Suppressor macrophage treated with lipopolysaccharide for 4 hours (primary cell): ENCODE measurements around the gene AK3.

Experiments
- DNase-seq: peaks from one replicate; pipeline ENCODE4 v3.0.0-alpha.2; 2020

AK3 gene

DNA sequence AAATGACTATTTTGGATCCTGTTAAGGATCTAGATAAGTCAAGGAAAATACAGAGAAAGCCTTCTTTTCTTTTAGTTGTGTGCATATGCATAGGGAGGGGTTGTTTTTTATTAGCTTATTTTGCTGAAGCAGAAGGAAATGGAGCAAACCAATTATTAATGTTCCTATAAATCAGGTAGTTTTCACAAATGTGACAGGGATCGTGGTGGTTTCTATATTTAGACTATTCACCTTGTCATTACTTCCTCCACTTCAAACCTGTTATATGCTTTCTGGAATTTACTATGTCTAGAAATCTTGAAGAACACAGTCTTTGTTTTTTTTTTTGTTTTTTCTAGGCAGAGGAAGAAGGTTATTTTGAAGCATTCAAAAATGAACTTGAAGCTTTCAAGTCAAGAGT, 39.5 kb downstream of the AK3 start:
- DNase-seq = no peak

DNA sequence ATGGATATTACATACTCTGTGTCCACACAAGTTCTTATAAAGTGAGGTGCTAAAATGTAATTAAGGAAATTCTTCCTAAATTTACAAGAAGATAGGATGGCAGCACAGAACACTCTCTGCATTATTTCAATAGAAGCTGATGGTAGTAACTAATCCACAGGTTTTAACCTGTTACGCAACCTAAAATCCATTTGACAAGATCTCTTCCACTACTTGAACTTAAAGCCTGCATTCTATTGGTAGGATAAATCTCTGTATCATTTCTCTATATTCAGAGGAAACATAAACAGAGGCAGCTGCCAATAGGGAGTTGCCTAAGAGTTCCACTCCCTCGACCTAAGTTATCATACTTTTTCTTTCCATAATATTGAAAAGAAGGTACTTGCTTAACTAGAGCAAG, 40.1 kb downstream of the AK3 start:
- no peak for DNase-seq

GRCh38 chr9:4700091-4700490, 40.9 kb downstream of the AK3 start:
- DNase-seq = no peak

DNA sequence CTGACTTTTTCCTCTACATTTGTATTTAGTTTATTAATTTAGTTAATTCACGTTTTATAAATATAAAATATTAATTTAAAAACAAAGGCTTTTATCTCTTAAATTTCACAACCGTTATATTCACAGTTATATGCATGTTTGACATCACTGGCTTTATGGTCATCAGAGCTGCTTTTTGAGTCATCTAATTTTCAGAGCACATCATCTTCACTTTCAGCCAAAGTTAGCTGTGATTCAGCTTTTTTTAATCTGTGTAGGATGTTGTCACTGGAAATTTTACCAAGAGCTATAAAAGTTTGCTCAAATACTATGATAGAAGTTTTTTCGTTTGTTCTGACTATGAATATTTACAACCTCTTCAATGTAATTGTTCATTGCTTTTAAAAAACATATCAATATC, 49.2 kb downstream of the AK3 start:
- peak; percentile 18 for DNase-seq

DNA sequence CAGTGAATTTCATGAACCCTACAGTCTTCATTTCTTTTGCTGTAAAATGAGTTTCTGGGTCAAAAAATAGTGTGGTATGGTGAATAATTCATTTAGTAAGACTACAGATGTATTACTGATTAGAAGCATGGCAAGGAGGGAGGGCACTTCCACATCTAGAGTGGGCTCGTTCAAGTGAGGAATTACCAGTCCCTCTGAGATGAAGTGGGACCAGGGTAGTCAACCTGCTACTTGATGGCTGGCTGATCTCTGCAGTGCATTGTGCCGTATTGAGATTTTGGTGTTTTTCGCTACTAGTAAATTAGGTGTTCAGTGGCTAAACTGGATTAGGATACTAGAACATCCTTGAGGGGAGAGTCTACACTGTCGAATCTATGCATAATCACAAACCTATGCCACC, 50.9 kb downstream of the AK3 start:
- DNase-seq = no peak

DNA sequence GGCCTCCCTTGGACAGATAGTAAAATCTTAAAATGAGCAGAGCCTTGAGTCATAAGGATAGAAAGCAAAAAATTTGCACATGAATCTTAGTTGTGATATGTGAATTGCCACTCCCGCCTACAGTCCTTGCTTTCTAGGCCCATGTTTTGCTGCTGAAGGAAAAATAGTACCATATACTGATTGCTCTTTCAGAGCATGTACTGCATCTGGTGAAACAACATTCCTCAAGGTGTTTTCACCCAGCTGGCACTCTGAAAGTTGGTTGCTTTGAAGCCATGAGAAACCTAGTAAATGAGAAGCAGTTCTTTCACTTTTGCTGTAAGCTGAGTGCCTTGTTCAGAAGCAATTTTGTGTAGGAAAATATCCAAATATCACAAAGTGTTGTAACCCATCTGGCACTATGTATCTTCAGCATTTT, 51.3 kb downstream of the AK3 start:
- no peak for DNase-seq

DNA sequence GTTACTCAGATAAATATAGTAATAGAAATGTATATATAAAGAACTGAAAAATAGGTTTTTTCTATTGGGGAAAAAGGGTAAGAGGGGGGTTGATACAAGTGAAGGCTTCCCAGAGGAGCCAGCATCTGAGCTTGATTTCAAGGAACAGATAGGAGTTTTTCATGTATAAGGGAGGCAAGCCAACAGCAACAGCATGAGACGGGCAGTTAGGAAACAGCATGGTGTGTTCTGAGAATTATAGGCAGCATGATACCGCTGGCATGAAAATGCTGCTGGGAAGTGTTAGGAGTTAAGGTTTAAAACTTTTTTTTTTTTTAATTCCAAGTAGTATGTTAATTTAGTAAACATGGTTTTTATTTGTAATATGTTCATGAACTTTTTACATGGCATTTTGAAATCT, 52.0 kb downstream of the AK3 start:
- no peak for DNase-seq

GRCh38 chr9:4686584-4686983, 54.4 kb downstream of the AK3 start:
- DNase-seq = no peak

DNA sequence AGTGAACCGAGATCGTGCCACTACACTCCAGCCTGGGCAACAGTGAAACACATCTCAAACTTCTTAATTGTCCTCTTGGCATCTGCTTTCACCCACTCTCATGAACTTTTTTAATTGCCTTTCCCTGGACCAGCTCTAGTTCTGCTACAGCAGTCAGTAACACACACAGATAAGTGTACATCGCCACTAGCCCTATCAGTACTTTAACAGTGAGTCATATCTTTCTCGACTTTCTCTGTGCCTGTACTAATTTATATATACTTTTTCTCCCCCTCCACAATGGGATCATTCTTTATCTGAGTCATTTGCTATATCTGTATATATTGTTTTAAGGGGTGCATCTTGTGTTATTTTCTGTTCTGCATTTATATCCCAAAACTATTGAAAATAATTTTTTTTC, 54.9 kb downstream of the AK3 start:
- DNase-seq = no peak

- no peak for DNase-seq
Measured at GRCh38 chr9:4684820-4685219, 56.2 kb downstream of the AK3 start.

GRCh38 chr9:4680750-4681149, 60.3 kb downstream of the AK3 start:
- DNase-seq = peak; percentile 76

DNA sequence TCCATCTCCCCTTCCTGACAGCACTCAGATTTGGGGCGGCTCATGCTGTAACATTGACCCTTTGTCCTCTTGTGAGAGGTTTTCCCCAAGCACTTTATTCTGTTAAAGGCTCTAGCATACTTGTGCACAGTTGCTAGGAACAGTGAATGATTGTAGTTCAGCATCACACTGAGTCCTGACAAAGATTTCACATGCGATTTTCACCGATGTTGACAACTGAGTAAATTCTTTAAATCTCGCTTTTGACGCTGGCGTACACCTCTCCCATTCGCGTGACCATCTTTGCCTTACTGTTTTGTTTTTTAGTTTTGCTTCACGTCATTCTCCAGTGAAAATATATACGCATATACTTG, 60.9 kb downstream of the AK3 start:
- no peak for DNase-seq

GRCh38 chr9:4679268-4680172, 61.5 kb downstream of the AK3 start, which contains the start of gene CDC37L1:
Gene CDC37L1, plus strand, starts transcription at chr9:4679569. Its CDS starts 199 bp downstream, at chr9:4679768.
- DNase-seq = peak; percentile 98

GRCh38 chr9:4678679-4679267, 62.2 kb downstream of the AK3 start:
- DNase-seq = peak; percentile 31

- DNase-seq = no peak
Measured at GRCh38 chr9:4677392-4677791, 63.6 kb downstream of the AK3 start.

DNA sequence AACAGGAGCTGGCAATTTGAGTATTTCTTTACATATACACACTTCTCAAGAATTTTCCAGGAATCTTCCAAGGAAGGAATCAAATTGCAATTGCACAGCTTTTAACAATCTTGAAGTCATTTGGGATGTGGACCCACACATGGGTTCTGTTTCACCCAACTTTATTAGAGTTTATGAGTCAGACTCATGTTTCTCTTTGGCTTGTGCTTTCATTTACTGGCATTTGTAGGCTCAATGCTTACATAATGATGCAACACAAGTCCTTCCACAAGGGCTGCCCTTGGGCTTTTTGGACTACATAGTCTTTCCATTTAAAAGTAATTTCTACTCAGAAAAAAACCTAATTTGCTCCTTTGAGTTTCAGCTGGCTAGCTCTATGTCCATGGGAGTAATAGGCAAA, 66.2 kb downstream of the AK3 start:
- DNase-seq = peak; percentile 55

DNA sequence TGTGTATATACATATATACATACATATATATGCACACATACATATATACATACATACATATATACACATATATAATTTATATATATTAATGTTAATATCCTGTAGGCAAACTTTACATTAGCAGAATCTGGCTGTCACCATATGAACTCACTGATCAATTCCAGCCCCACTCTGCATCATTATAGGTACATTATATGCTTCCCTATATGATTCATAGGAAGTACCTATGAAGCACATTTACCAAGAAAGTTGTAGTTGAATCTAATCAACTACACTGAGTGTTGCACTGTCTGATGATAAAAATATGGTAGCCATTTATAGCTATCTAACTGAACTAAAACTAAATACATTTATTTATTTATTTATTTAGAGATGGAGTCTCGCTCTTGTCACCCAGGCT, 69.3 kb downstream of the AK3 start:
- DNase-seq = no peak

- DNase-seq = no peak
Measured at GRCh38 chr9:4670591-4670990, 70.4 kb downstream of the AK3 start.

DNA sequence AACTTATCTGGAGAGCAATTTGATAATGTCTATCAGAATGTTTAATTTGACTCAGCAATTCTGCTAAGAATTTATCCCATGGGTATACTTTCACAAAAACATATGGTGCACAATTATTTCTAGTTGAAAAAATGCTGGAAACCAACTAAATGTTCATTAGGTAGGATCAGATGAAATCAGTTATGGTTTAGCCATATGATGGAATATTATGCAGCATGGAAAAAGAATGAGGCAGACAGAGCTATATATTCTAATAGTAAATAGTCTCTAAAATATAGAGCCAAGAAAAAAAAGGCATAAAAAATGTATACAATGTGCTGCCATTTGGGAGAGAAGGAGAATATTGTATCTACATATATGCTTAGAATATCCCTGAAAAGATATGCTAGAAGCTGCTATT, 71.1 kb downstream of the AK3 start:
- DNase-seq = no peak

GRCh38 chr9:4668604-4669003, 72.4 kb downstream of the AK3 start:
- DNase-seq = no peak

DNA sequence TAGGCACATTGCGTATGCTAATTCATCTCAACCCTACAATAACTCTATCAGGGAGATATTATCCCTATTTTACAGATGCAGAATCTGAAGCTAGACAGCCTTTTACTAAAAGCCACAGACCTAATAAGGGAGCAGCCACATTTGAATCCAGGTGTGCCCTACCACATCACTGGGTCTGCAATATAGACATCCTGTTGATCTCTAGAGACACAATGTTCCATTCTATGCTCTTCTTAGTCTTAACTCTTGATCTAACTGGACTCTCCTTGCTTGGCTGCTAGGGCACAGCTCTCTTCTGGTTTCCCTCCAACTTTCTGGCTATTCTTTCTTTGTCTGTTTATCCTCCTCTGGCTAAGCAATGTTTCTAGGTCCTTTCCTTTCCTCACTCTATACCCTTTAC, 73.3 kb downstream of the AK3 start:
- no peak for DNase-seq

GRCh38 chr9:4666042-4666699, 74.8 kb downstream of the AK3 start, which contains the start of gene SPATA6L:
Gene SPATA6L, minus strand, starts transcription at chr9:4666480. Its CDS starts 230 bp downstream, at chr9:4666250.
- peak; percentile 53 for DNase-seq

DNA sequence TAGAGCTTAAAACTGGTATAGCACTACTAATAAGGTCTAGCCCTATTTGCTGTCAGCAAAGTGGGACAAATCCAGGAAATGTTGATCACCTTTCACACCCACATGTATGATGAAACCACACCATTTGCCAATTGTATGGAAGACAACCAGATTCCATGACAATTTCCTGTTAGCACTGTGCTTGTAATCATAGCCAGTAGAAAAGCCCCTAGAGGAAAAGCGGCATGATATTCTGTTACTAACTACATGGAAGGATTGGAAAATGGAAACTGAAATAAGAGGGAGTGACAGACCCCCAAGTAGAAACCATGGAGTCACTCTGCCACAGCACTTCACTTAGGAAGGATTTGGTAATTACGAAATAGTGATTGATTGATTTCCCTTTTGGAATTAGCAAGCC, 75.6 kb downstream of the AK3 start:
- no peak for DNase-seq

DNA sequence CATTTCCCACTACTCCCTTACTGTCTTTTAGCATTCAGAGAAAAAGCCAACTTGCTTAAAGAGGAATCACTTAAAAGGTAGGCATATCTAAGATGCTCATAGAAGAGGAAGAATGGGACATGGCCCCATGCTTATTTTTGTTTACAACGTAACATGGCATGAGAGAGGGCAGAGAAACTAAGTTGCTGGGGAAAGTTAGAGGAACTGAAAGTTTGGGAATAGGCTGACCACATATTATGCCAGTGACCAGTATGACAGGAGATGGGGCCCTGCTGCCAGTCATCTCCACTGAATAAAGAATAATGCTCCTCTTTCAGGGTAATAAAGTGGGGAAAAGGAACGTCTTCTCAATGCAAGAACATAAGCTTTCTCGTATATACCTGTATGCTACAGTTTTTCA, 77.0 kb downstream of the AK3 start:
- peak; percentile 75 for DNase-seq
